ENCODE measurements around the gene PACRG. TPM values are rescaled to one million over a fixed set of nuclear protein-coding genes. Genes with fewer than 3 reads are reported as not detected.

The PACRG gene
- total RNA-seq, 2 donors from 2014 or later = 2.9 to 63.8 TPM

GRCh38 chr6:163335056-163335455, 607.3 kb downstream of the PACRG start:
- Histone ChIP-seq H3K9me3 (no peaks in the 10 kb centered on the region), H3K27me3 (replicated peaks; ENCODE audit: insufficient read depth) (no peaks in the 10 kb centered on the region), H3K27ac (peak overlapping the region in 1 of 2 donors; percentile 30), H3K4me3 (no peak overlapping the region), H3K36me3 (no peaks in the 10 kb centered on the region), H3K4me1 (replicated peaks) (no peaks in the 10 kb centered on the region)
- TF ChIP-seq POLR2AphosphoS5 (IDR thresholded peaks at IDR 0.05) (no peak), CTCF (IDR thresholded peaks at IDR 0.05) (no peak), POLR2A (IDR thresholded peaks at IDR 0.05) (no peak)
- no peak for DNase-seq (ENCODE audit: low spot score)
- WGBS = 85% methylated on average over 7 of the region's 7 CpGs
- intact Hi-C loops (cut with DNase I) = loop anchor here (5.0 kb wide), 1 partner anchor 77 kb away; the partner anchor contains the start of gene QKI

- intact Hi-C loops (cut with DNase I) = loop anchor here (5.0 kb wide), 1 partner anchor 76 kb away; the partner anchor contains the start of gene QKI
- H3K4me3 ChIP-seq = no peak overlapping the region
- WGBS = 68% methylated on average over 29 of the region's 29 CpGs
- no peaks in the 10 kb centered on the region for H3K36me3 ChIP-seq
- TF ChIP-seq CTCF (IDR thresholded peaks at IDR 0.05) (no peak), POLR2AphosphoS5 (IDR thresholded peaks at IDR 0.05) (no peak), POLR2A (IDR thresholded peaks at IDR 0.05) (no peak)
- H3K9me3 ChIP-seq = no peaks in the 10 kb centered on the region
- H3K27me3 ChIP-seq (replicated peaks; ENCODE audit: insufficient read depth) = no peaks in the 10 kb centered on the region
- H3K4me1 ChIP-seq (replicated peaks) = no peaks in the 10 kb centered on the region
- H3K27ac ChIP-seq = peak overlapping the region in 1 of 2 donors; percentile 30
- no peak for DNase-seq (ENCODE audit: low spot score)
These were observed 608.1 kb downstream of the PACRG start for GRCh38 chr6:163335671-163336545.

- TF ChIP-seq POLR2A (IDR thresholded peaks at IDR 0.05) (no peak), POLR2AphosphoS5 (IDR thresholded peaks at IDR 0.05) (no peak), CTCF (IDR thresholded peaks at IDR 0.05) (no peak)
These were observed 609.2 kb downstream of the PACRG start for GRCh38 chr6:163336961-163337360.

GRCh38 chr6:163337958-163338357, 610.2 kb downstream of the PACRG start:
- H3K4me3 ChIP-seq = no peak overlapping the region
- no peaks in the 10 kb centered on the region for H3K27me3 ChIP-seq (replicated peaks; ENCODE audit: insufficient read depth)
- no peaks in the 10 kb centered on the region for H3K4me1 ChIP-seq (replicated peaks)
- no peaks in the 10 kb centered on the region for H3K36me3 ChIP-seq
- no peak overlapping the region for H3K27ac ChIP-seq
- H3K9me3 ChIP-seq = no peaks in the 10 kb centered on the region
- intact Hi-C loops (cut with DNase I) = loop anchor here (5.0 kb wide), 1 partner anchor 74 kb away; the partner anchor contains the start of gene QKI
- WGBS = 65% methylated on average over 3 of the region's 3 CpGs
- no peak for DNase-seq (ENCODE audit: low spot score)
- TF ChIP-seq CTCF (IDR thresholded peaks at IDR 0.05) (no peak), POLR2A (IDR thresholded peaks at IDR 0.05) (no peak), POLR2AphosphoS5 (IDR thresholded peaks at IDR 0.05) (no peak)

More at GRCh38 chr6:163336961-163337360, 609.2 kb downstream of the PACRG start:
- H3K4me3 ChIP-seq = no peak overlapping the region
- WGBS = 97% methylated on average over 12 of the region's 12 CpGs
- DNase-seq (ENCODE audit: low spot score) = no peak
- H3K36me3 ChIP-seq = no peaks in the 10 kb centered on the region
- H3K9me3 ChIP-seq = no peaks in the 10 kb centered on the region
- no peak overlapping the region for H3K27ac ChIP-seq
- H3K27me3 ChIP-seq (replicated peaks; ENCODE audit: insufficient read depth) = no peaks in the 10 kb centered on the region
- intact Hi-C loops (cut with DNase I) = loop anchor here (5.0 kb wide), 1 partner anchor 75 kb away; the partner anchor contains the start of gene QKI
- H3K4me1 ChIP-seq (replicated peaks) = no peaks in the 10 kb centered on the region

Data from prostate gland (tissue), 2 donors.